GM11168 (cell line): ENCODE measurements around the gene GRIN1.

Source experiments
- in situ Hi-C: fragments of 300-500 bp; cut with MboI; formaldehyde crosslinking; loops from one replicate; pipeline ENCODE4 v1.12.0; 2022; ENCODE audit warnings: low sequenced_read_pairs; ENCODE audit not compliant: unreplicated experiment

GRIN1 gene

DNA sequence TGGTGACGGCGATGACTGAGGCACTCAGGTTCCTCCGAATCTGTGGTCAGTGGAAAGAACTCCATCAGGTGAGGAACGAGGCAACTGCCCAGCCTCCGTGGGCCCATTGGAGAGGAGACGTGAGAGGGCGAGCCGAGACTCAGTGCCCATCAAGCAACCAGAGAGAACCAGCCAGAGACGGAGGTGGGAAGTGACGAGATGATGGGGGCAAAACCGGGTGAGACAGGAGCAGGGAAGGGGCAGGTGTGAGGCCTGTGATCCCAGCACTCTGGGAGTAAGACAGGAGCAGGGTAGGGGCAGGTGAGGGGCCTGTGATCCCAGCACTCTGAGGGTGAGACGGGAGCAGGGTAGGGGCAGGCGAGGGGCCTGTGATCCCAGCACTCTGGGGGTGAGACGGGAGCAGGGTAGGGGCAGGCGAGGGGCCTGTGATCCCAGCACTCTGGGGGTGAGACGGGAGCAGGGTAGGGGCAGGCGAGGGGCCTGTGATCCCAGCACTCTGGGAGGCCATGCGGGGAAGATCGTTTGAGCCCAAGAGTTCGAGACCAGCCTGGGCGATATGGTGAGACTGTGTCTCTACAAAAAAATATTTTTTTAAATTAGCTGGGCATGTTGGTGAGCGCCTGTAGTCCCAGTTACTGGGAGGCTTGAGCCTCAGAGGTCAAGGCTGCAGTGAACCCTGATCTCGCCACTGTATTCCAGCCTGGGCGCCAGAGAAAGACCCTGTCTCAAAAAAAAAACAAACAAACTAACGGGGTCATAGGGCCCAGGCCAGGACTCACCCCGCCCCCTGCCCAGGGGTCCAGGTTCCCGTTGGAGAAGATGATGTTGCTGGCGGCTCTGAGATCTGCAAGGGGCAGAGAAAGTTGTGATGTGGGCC is 27.8 kb upstream of the GRIN1 start:
- in situ Hi-C loops: loop anchor here (25.0 kb wide), 1 partner anchor 301 kb away; the partner anchor contains the start of genes EXD3 and NOXA1

DNA sequence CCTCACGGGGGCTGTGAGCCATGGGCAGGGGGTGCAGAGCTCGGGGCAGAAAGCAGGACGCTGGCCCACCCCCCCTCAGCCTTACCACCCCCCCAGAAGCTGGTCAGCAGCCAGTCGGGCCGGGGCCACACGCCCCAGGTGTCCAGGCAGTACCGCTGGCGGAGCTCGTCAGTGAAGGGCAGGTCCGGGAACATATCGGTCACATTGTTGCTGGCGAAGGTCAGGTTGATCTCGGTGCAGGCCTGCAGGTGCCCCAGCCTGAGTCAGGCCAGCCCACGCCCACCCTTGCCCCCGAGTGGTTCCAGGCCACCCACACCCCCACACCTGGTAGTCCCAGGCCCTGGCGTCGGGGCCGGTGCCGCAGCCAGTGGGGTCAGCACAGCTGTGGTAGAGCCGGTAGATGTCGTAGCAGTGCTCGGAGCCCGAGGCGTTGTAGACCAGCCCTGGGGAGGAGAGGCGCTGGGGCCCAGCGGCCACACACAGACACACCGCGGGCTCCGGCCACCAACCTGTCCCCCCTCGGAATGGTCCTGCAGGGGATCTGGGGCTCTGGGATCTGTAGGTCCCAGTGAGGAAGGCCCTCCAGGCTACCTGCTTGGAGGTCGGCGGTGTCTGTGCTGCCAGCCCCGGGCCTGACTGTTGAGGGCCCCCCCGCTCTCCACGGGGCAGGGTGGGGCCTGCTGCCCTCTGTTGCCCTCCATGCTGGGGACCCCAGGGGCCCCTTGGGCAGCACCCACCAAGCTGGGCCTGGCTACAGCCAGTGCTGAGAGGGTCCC is 27.0 kb upstream of the GRIN1 start:
- in situ Hi-C loops: loop anchor here (25.0 kb wide), 1 partner anchor 300 kb away; the partner anchor contains the start of genes EXD3 and NOXA1

DNA sequence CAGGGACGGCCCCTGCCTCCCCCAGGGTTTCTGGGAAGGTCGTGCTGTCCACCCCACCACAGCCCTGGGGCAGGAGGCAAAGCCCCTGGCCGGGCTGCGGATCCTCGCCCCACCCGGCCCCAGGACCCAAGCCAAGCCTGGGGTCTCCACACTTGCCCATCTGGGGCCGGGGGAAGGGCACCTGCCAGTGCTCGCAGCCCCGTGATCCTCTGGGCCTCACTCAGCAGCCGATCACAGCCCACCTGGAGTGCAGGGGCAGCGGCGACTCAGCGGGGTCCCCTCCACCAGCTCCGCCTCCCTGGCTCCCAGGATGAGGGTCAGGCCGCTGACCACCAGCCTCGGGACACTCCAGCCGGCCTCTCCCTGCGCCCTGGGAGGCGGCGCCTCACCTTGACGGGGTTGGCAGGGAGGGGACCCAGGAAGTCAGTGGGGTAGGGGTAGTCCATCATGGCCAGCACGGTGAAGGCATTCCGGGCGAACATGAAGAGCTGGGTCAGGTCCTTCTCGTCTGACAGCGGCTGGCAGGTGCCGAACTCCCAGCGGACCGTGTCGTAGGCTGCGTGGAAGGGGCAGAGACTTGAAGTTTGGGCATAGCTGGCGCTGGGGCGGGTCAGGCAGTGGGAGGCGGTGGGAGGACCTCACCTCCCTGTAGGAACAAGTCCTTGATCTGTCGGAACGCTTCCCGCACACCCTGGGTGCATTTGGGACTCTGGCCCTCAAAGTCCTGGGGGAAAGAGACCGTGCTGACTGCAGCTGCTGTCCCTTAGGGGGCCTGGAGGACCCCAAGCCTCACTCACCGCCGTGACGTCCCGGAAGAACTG is 26.2 kb upstream of the GRIN1 start:
- in situ Hi-C loops: loop anchor here (25.0 kb wide), 1 partner anchor 300 kb away; the partner anchor contains the start of genes EXD3 and NOXA1

DNA sequence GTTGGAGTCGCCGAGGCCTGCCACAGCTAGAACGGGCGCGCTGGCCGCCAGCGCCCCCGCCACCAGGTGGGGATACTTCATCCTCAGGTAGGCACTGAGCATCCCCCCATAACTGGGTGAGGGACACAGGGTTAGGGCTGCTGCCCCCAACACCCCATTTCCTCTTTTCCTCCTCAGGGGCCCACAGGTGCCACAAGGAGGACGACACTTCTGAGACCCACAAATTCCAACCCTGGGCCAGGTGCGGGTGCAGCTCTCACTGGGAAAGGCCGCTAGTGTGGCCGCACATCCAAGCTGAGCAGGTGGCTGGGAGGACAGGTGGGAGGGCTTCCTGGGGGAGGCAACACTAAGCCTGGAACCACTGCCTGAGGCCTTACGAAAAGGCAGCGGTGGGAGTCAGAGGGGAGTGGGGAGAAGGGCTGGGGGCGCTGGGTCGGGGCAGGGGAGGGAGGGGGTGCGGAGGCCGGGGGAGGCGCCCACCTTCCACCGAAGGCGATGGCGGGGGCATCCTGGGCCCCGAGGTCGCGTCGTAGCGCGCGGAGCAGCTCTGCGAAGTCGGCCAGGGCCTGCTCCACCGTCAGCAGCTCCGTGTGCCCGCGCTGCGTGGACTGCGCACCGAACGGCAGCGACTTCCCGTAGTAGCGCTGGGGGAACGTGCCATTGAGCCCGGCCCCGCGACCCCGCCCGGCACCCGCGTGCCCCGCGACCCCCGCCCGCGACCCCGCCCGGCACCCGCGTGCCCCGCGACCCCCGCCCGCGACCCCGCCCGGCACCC is 25.4 kb upstream of the GRIN1 start:
- in situ Hi-C loops: loop anchor here (25.0 kb wide), 1 partner anchor 299 kb away; the partner anchor contains the start of genes EXD3 and NOXA1

DNA sequence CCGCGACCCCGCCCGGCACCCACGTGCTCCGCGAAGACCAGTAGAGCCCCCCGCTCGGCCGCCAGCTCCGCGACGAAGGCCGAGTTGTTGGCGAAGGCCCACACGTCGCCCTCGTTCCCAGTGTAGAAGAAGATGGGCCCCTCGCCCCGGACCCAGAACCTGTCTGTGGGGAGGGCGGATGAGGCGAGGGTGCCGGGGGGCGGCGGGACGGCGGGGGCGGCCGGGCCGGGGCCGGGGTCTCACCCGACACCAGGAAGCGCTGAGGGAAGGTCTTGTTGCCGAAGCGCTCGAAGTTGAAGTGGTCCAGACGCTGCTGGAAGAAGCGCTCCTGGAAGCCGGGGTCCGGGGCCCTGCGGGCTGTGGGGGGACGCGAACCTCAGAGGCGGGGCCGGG is 24.7 kb upstream of the GRIN1 start:
- in situ Hi-C loops: loop anchor here (25.0 kb wide), 1 partner anchor 298 kb away; the partner anchor contains the start of genes EXD3 and NOXA1

DNA sequence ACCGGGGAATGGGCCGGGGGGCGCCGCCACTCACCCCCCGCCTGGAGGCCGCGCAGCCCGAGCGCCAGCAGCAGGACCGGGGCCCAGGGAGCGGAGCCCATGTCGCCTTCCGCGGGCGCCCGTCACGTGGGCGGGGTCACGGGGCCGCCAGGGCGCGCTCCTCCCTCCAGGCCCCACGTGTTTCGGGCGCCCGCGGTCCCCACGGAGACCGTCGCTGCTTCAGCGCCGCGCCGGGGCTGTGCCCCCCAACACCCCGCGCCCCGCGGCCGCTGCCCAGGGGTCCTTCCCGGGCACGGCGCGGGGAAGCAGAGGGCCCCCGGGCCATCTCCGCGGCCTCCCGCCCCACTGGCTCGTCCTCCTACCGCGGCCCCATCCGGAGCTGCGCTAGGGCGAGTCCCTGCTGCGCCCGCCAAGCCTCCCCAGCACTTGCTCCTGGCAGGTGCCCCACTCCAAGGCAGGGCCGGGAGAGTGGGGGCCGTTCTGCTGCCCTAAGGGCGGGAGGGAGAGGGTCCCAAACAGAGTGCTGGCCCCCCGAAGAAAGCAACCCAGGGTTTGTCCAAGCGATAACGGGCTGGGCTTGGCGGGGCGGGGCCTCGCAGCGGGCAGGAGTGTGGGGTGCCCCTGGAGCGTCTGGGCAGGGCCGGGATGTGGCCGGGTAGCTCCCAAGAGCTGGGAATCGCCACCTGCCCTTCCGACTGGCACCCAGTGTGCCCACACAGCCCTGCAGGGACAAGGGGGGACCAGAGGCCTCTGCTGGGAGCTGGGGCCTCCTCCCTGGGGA is 24.2 kb upstream of the GRIN1 start, which contains the start of gene DPP7:
DPP7 (minus strand) TSS at position 121 of the 781 bp plus-strand sequence; CDS start at position 101, 20 bp downstream.
- in situ Hi-C loops: loop anchor here (25.0 kb wide), 1 partner anchor 297 kb away; the partner anchor contains the start of genes EXD3 and NOXA1

DNA sequence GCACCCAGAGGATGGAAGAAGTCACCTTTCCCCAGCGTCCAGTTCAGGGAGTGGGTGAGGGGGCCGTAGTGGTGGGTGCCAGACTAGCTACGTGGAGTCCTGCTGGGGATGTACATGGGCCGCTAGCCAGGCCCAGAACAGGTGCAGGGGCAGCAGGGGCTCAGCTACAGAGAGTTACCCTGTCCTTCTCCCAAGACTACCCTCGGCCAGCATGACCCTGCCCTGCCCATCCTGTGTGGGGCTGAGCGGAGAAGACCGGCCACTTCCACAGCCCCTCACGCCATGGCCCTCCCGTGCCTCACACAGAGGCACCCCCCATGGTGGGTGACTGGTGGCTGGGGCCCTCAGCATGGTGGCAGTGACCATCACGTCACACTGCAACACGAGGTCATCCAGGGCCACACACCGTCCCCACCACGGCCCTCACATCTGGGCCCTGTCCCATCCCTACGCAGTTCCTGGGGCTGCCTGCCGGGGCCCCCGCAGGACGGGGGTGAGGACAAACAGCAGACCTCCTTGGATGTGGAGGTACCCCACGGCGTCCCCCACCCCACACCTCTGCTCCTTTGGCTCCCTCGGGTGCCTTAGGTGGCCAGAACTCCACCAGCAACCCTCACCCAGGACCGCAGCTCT is 23.4 kb upstream of the GRIN1 start:
- in situ Hi-C loops: loop anchor here (25.0 kb wide), 1 partner anchor 297 kb away; the partner anchor contains the start of genes EXD3 and NOXA1

DNA sequence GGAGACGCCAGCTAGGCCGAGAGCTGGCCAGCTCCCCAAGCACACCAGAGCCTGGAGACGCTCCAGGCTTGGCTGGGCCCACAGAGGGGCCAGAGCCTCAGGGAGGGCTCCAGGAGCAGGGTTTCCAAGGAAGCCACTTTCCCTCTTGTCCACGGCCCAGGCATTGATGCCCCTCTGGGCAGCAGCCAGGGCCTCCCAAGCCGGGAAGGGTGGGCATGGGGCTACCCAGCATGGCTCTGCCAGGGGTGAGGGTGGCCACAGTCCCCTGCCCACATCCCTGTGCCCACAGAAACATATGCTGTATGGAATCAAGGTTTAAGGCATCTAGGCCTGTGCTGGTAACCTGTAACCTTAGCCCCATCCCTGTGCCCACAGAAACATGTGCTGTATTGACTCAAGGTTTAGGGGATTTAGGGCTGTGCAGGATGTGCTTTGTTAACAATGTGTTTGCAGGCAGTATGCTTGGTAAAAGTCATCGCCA is 22.9 kb upstream of the GRIN1 start:
- in situ Hi-C loops: loop anchor here (25.0 kb wide), 1 partner anchor 296 kb away; the partner anchor contains the start of genes EXD3 and NOXA1

DNA sequence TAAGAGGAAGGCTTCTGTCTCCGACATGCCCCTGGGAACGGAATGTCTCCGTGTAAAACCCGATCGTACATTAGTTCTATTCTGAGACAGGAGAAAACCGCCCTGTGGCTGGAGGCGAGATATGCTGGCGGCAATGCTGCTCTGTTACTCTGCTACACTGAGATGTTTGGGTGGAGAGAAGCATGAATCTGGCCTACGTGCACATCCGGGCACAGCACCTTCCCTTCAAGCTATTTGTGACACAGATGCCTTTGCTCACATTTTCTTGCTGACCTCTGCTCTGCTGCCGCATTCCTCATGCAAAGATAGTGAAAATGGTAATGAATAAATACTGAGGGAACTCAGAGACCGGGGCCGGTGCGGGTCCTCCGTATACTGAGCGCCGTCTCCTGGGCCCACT is 22.2 kb upstream of the GRIN1 start:
- in situ Hi-C loops: loop anchor here (25.0 kb wide), 1 partner anchor 296 kb away; the partner anchor contains the start of genes EXD3 and NOXA1

DNA sequence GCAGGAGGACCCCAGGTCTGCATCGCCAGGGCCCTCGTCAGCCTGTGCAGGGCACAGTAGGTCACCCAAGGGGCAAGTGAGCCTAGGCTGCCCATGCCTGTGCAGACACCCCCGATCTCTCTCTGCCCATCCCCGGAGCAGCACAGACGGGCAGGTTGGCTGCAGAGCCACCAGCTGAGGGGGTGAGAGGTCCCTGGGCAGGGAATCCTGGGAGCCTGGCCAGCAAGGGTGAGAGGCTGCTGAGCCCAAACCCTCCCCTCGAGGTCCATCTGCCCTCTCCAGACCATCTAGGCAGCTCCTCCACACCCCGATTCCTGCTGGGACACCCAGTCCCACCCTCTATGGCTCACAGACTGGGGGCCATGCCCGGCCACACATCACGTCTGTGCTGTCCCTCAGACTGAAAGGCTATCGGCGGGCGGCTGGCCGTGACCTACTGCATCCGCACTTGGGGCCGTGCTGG is 21.7 kb upstream of the GRIN1 start:
- in situ Hi-C loops: loop anchor here (25.0 kb wide), 1 partner anchor 295 kb away; the partner anchor contains the start of genes EXD3 and NOXA1

DNA sequence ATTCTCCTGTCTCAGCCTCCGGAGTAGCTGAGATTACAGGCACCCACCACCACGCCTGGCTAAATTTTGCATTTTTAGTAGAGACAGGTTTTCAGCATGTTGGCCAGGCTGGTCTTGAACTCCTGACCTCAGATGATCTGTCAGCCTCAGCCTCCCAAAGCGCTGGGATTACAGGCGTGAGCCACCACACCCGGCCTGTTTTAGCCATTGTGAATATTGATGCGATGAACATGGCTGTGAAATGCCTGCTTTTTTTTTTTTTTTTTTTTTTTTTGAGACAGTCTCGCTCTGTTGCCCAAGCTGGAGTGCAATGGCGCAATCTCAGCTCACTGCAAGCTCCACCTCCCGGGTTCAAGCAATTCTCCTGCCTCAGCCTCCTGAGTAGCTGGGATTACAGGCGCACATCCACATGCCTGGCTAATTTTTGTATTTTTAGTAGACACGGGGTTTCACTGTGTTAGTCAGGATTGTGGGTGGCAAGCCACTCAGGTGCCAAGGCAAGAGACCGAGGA is 20.8 kb upstream of the GRIN1 start:
- in situ Hi-C loops: loop anchor here (25.0 kb wide), 1 partner anchor 294 kb away; the partner anchor contains the start of genes EXD3 and NOXA1

DNA sequence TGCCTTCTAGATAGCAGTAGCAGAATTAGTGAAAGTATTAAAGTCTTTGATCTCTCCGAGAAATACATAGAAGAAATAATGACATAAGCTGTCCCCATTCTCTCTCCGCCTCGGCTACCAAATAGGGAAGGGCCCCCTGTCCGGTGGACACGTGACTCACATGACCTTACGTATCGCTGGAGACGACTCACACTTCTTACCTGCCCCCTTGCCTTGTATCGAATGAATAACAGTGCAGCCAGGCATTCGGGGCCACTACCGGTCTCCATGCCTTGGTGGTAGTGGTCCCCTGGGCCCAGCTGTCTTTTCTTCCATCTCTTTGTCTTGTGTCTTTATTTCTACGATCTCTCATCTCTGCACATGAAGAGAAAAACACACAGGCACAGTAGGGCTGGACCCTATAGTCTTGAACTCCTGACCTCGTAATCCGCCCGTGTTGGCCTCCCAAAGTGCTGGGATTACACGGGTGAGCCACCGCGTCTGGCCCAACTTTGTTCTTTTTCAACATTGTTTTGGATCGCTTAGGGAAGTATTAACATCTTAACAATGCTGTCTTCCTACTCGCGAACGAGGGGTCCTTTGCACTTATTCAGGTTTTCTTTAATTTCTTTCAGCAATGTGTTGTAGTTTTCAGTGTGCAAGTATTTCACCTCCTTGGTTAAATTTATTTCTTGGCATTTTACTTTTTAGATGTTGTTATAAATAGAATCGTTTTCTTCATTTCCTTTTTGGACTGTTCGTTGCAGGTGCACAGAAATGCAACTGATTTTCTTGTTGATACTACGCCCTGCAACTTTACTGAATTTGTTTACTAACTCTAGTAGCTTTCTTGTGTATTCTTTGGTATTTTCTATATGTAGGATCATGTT is 16.8 kb upstream of the GRIN1 start:
- in situ Hi-C loops: loop anchor here (5.0 to 25.0 kb wide), 3 partner anchors 35 to 290 kb away; partner anchors contain the start of genes EXD3, NOXA1 and SLC34A3

DNA sequence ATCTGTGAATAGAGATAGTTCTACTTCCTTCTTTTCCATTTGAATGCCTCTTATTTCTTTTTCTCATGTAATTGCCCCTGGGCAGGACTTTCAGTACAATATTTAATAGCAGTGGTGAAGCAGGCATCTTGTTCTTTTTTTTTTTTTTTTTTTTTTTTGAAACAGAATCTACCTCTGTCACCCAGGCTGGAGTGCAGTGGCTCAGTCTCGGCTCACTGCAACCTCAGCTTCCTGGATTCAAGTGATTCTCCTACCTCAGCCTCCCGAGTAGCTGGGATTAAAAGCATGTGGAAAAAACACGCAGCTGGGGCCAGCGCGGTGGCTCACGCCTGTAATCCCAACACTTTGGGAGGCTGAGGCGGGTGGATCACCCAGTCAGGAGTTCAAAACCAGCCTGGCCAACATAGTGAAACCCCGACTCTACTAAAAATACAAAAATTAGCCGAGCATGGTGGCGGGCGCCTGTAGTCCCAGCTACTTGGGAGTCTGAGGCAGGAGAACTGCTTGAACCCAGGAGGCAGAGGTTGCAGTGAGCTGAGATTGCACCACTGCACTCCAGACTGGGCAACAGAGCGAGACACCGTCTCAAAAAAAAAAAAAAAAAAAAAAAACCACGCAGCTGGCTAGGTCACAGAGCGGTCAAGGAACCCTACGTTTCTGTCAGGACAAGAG is 16.0 kb upstream of the GRIN1 start:
- in situ Hi-C loops: loop anchor here (5.0 to 25.0 kb wide), 3 partner anchors 34 to 289 kb away; partner anchors contain the start of genes EXD3, NOXA1 and SLC34A3

DNA sequence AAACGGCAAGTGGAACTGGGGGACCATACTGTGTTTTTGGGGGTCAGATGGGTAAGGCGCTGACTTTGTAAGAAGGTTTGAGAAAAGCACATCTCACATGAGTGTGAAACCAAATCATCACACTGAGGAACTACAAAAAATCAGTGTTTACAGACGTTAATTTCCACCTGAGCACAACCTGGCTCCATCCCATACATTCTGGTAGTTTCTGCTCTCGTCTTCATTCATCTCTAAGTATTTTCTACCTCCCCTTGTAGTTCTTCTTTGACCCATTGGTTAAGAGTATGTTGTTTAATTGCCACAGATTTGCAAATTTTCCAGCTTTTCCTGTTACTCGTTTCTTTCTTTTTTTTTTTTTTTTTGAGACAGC is 15.5 kb upstream of the GRIN1 start:
- in situ Hi-C loops: loop anchor here (5.0 to 25.0 kb wide), 3 partner anchors 34 to 289 kb away; partner anchors contain the start of genes EXD3, NOXA1 and SLC34A3

DNA sequence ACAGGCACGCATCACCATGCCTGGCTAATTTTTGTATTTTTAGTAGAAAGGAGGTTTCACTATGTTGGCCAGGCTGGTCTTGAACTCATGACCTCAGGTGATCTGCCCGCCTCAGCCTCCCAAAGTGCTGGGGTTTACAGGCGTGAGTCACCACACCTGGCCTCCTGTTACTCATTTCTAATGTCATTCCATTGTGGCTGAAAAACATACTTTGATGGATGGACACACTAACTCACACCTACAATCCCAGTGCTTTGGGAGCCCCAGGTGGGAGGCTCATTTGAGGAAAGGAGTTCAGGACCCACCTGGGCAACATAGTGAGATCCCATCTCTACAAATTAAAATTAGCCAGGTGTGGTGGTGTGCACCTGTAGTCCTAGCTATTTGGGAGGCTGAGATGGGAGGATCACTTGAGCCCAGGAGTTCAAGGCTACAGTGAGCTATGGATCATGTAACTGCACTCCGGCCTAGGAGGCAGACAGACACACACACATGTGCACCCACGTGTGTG is 14.9 kb upstream of the GRIN1 start:
- in situ Hi-C loops: loop anchor here (5.0 to 25.0 kb wide), 3 partner anchors 33 to 288 kb away; partner anchors contain the start of genes EXD3, NOXA1 and SLC34A3
